HepG2 (cell line): ENCODE measurements around the gene TADA2A. TPM values are rescaled to one million over a fixed set of nuclear protein-coding genes. Genes with fewer than 3 reads are reported as not detected.

Experiments used
- AGO2 ChIP-seq: fragments of 200-400 bp; formaldehyde crosslinking; optimal IDR thresholded peaks from 2 replicates; pipeline ENCODE3; 2017; ENCODE audit warnings: mild to moderate bottlenecking, low read depth, low read length, moderate library complexity
- HOXA3 ChIP-seq: sonication (generic); formaldehyde crosslinking; IDR thresholded peaks from 2 replicates; pipeline ENCODE4 v1.5.0; 2020; ENCODE audit warnings: missing genetic modification reagents
- HOXD1 ChIP-seq: sonication (generic); formaldehyde crosslinking; IDR thresholded peaks from 2 replicates; pipeline ENCODE4 v1.5.0; 2020; ENCODE audit warnings: missing genetic modification reagents
- MYC ChIP-seq: sonication (generic); formaldehyde crosslinking; IDR thresholded peaks from 2 replicates; pipeline ENCODE4 v1.9.0; 2021; ENCODE audit warnings: missing genetic modification reagents, borderline replicate concordance
- PHF8 ChIP-seq: sonication (generic); formaldehyde crosslinking; IDR thresholded peaks from 2 replicates; pipeline ENCODE4 v1.5.0; 2020; ENCODE audit warnings: missing genetic modification reagents
- POGZ ChIP-seq: sonication (generic); formaldehyde crosslinking; IDR thresholded peaks from 2 replicates; pipeline ENCODE4 v1.4.0; 2020; ENCODE audit warnings: mild to moderate bottlenecking, missing genetic modification reagents
- RARG ChIP-seq: sonication (generic); formaldehyde crosslinking; IDR thresholded peaks from 2 replicates; pipeline ENCODE4 v1.4.0; 2020; ENCODE audit warnings: low read depth, mild to moderate bottlenecking, missing genetic modification reagents
- REL ChIP-seq: sonication (generic); formaldehyde crosslinking; conservative IDR thresholded peaks from 2 replicates; pipeline ENCODE4 v1.8.0; 2022; ENCODE audit warnings: mild to moderate bottlenecking, missing genetic modification reagents, moderate library complexity
- SALL1 ChIP-seq: sonication (generic); formaldehyde crosslinking; IDR thresholded peaks from 2 replicates; pipeline ENCODE4 v1.8.0; 2022; ENCODE audit warnings: mild to moderate bottlenecking, missing genetic modification reagents
- TBL1XR1 ChIP-seq: fragments of 150-350 bp; IDR thresholded peaks from 2 replicates; pipeline ENCODE4 v1.6.1; 2014; ENCODE audit warnings: borderline replicate concordance, low read length; ENCODE audit not compliant: partially characterized antibody
- TOE1 ChIP-seq: sonication (generic); formaldehyde crosslinking; IDR thresholded peaks from 2 replicates; pipeline ENCODE4 v1.4.0; 2020; ENCODE audit warnings: mild to moderate bottlenecking, missing genetic modification reagents
- ZNF20 ChIP-seq: sonication (generic); formaldehyde crosslinking; IDR thresholded peaks from 2 replicates; pipeline ENCODE4 v1.4.0; 2020; ENCODE audit warnings: mild to moderate bottlenecking, moderate library complexity, missing genetic modification reagents
- ZNF546 ChIP-seq: sonication (generic); formaldehyde crosslinking; conservative IDR thresholded peaks from 2 replicates; pipeline ENCODE4 v1.8.1; 2023; ENCODE audit warnings: mild to moderate bottlenecking, missing genetic modification reagents
- ZNF589 ChIP-seq: sonication (generic); formaldehyde crosslinking; conservative IDR thresholded peaks from 2 replicates; pipeline ENCODE4 v1.8.0; 2022; ENCODE audit warnings: mild to moderate bottlenecking, moderate library complexity, missing genetic modification reagents
- ZNF674 ChIP-seq: sonication (generic); formaldehyde crosslinking; IDR thresholded peaks from 2 replicates; pipeline ENCODE4 v1.5.0; 2020; ENCODE audit warnings: low read depth, mild to moderate bottlenecking, missing genetic modification reagents
- ZNF780A ChIP-seq: sonication (generic); formaldehyde crosslinking; IDR thresholded peaks from 2 replicates; pipeline ENCODE4 v1.8.0; 2022; ENCODE audit warnings: mild to moderate bottlenecking, missing genetic modification reagents, moderate library complexity
- polyA plus RNA-seq, 8 experiments: library from polyadenylated mRNA; depleted of rRNA in 3 of 8; stranded (reverse) in 7 of 8; unstranded in 1 of 8; fragments of >200 nt; fragmentation: Illumina TruSeq in 4 of 8; extraction: Trizol in 4 of 8; gene quantifications; 2 replicates each; pipeline versions ENCODE4 v1.2.1 to v1.2.3, GENCODE V29; 2011 to 2016; ENCODE audit warnings: low read depth in 4 of 8, missing spikeins in 1 of 8, mixed read lengths in 1 of 8; ENCODE audit not compliant: insufficient read depth in 1 of 8
- total RNA-seq, 5 experiments: library from RNA; depleted of rRNA; stranded (reverse); fragments of >200 nt; fragmentation: Illumina TruSeq; extraction: Trizol; gene quantifications; 2 replicates each; pipeline ENCODE4 v1.2.3, GENCODE V29; 2016; ENCODE audit warnings: low read depth in 1 of 5
- TF ChIP-seq, protein P1 (sequence below): sonication (generic); formaldehyde crosslinking; IDR thresholded peaks from 2 replicates; pipeline ENCODE4 v1.8.0; 2022; ENCODE audit warnings: mild to moderate bottlenecking, missing genetic modification reagents; ENCODE audit not compliant: insufficient replicate concordance
- TF ChIP-seq, protein P2 (sequence below): sonication (generic); formaldehyde crosslinking; IDR thresholded peaks from 2 replicates; pipeline ENCODE4 v1.4.0; 2020; ENCODE audit warnings: mild to moderate bottlenecking, missing genetic modification reagents
- TF ChIP-seq, protein P3 (sequence below): sonication (generic); formaldehyde crosslinking; IDR thresholded peaks from 2 replicates; pipeline ENCODE4 v1.4.0; 2020; ENCODE audit warnings: missing genetic modification reagents
- TF ChIP-seq, protein P4 (sequence below): sonication (generic); formaldehyde crosslinking; IDR thresholded peaks from 2 replicates; pipeline ENCODE4 v1.4.0; 2020; ENCODE audit warnings: missing genetic modification reagents
- TF ChIP-seq, protein P5 (sequence below): sonication (generic); formaldehyde crosslinking; IDR thresholded peaks from 2 replicates; pipeline ENCODE4 v1.8.0; 2022; ENCODE audit warnings: mild to moderate bottlenecking, missing genetic modification reagents
- TF ChIP-seq, protein P6 (sequence below): sonication (generic); formaldehyde crosslinking; IDR thresholded peaks from 2 replicates; pipeline ENCODE4 v1.8.0; 2022; ENCODE audit warnings: missing genetic modification reagents, low read depth, mild to moderate bottlenecking, borderline replicate concordance
- TF ChIP-seq, protein P7 (sequence below): IDR thresholded peaks from 2 replicates; pipeline ENCODE4 v1.6.1; 2016; ENCODE audit warnings: mild to moderate bottlenecking, missing biosample characterization, missing genetic modification reagents

The TADA2A gene
- total and polyA plus RNA-seq, 2 of the 13 experiments (the other 11 are each of a cell fraction or from before 2014, with no cell fraction given): 8.0 to 14.0 TPM

DNA sequence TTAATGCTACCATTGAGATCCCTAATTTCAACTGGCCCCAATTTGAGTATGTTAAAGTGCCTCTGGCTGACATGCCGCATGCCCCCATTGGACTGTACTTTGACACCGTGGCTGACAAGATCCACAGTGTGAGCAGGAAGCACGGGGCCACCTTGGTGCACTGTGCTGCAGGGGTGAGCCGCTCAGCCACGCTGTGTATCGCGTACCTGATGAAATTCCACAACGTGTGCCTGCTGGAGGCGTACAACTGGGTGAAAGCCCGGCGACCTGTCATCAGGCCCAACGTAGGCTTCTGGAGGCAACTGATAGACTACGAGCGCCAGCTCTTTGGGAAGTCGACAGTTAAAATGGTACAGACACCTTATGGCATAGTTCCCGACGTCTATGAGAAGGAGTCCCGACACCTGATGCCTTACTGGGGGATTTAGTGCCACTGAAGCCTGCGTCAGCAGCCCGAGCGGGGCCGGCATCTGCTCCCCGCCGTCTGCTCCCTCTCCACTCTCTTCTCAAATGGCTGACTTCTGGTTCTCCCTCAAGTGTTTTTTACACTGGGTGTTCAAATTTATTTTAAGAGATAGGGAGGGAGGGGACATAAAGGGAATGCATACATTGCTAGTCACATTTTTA lies 105.9 kb downstream of the TADA2A start (continued):
- TF ChIP-seq ZNF20 (no peak), ZNF780A (CRISPR knock-in tag) (no peak), ZNF589 (CRISPR knock-in tag) (no peak), SALL1 (CRISPR knock-in tag) (no peak; the same call in 1 of the 2 replicates), HOXD1 (CRISPR knock-in tag) (no peak), TBL1XR1 (no peak), PHF8 (CRISPR knock-in tag) (no peak), ZNF674 (CRISPR knock-in tag) (no peak), AGO2 (peak; percentile 25), ZNF546 (CRISPR knock-in tag) (no peak), REL (CRISPR knock-in tag) (no peak), HOXA3 (CRISPR knock-in tag) (peak; percentile 59; the same call in 1 of the 2 replicates), RARG (no peak), POGZ (CRISPR knock-in tag) (peak; percentile 55; the same call in 1 of the 2 replicates), MYC (CRISPR knock-in tag) (peak; percentile 40; the same call in 1 of the 2 replicates), TOE1 (CRISPR knock-in tag) (no peak)
- TF ChIP-seq, protein P1, sequence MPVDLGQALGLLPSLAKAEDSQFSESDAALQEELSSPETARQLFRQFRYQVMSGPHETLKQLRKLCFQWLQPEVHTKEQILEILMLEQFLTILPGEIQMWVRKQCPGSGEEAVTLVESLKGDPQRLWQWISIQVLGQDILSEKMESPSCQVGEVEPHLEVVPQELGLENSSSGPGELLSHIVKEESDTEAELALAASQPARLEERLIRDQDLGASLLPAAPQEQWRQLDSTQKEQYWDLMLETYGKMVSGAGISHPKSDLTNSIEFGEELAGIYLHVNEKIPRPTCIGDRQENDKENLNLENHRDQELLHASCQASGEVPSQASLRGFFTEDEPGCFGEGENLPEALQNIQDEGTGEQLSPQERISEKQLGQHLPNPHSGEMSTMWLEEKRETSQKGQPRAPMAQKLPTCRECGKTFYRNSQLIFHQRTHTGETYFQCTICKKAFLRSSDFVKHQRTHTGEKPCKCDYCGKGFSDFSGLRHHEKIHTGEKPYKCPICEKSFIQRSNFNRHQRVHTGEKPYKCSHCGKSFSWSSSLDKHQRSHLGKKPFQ: no peak
- TF ChIP-seq, protein P2, sequence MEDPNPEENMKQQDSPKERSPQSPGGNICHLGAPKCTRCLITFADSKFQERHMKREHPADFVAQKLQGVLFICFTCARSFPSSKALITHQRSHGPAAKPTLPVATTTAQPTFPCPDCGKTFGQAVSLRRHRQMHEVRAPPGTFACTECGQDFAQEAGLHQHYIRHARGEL: no peak
- TF ChIP-seq, protein P3, sequence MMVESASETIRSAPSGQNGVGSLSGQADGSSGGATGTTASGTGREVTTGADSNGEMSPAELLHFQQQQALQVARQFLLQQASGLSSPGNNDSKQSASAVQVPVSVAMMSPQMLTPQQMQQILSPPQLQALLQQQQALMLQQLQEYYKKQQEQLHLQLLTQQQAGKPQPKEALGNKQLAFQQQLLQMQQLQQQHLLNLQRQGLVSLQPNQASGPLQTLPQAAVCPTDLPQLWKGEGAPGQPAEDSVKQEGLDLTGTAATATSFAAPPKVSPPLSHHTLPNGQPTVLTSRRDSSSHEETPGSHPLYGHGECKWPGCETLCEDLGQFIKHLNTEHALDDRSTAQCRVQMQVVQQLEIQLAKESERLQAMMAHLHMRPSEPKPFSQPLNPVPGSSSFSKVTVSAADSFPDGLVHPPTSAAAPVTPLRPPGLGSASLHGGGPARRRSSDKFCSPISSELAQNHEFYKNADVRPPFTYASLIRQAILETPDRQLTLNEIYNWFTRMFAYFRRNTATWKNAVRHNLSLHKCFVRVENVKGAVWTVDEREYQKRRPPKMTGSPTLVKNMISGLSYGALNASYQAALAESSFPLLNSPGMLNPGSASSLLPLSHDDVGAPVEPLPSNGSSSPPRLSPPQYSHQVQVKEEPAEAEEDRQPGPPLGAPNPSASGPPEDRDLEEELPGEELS (CRISPR knock-in tag): no peak
- TF ChIP-seq, protein P4, sequence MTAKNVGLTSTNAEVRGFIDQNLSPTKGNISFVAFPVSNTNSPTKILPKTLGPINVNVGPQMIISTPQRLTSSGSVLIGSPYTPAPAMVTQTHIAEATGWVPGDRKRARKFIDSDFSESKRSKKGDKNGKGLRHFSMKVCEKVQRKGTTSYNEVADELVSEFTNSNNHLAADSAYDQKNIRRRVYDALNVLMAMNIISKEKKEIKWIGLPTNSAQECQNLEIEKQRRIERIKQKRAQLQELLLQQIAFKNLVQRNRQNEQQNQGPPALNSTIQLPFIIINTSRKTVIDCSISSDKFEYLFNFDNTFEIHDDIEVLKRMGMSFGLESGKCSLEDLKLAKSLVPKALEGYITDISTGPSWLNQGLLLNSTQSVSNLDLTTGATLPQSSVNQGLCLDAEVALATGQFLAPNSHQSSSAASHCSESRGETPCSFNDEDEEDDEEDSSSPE (CRISPR knock-in tag): no peak
- TF ChIP-seq, protein P5, sequence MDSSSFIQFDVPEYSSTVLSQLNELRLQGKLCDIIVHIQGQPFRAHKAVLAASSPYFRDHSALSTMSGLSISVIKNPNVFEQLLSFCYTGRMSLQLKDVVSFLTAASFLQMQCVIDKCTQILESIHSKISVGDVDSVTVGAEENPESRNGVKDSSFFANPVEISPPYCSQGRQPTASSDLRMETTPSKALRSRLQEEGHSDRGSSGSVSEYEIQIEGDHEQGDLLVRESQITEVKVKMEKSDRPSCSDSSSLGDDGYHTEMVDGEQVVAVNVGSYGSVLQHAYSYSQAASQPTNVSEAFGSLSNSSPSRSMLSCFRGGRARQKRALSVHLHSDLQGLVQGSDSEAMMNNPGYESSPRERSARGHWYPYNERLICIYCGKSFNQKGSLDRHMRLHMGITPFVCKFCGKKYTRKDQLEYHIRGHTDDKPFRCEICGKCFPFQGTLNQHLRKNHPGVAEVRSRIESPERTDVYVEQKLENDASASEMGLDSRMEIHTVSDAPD (CRISPR knock-in tag): no peak
- TF ChIP-seq, protein P6, sequence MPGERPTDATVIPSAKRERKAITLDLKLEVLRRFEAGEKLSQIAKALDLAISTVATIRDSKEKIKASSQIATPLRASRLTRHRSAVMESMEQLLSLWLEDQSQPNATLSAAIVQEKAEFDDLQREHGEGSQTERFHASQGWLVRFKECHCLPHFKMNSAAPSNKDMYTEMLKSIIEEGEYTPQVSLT (CRISPR knock-in tag): no peak
- TF ChIP-seq, protein P7, sequence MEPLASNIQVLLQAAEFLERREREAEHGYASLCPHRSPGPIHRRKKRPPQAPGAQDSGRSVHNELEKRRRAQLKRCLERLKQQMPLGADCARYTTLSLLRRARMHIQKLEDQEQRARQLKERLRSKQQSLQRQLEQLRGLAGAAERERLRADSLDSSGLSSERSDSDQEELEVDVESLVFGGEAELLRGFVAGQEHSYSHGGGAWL (CRISPR knock-in tag): no peak
